Spleen (tissue), 11 donors: ENCODE results near the gene MIP. TPM values are rescaled to one million over a fixed set of nuclear protein-coding genes. Genes with fewer than 3 reads are reported as not detected.

ENCODE experiments used
- DNase-seq: peaks from one replicate; pipeline ENCODE4 v3.0.0-alpha.2; 2020
- H3K27ac ChIP-seq, 8 donors: fragments of 200-600 bp; sonication (generic) in 7 of 8; 1 replicate in 4 of 8; 2 replicates in 4 of 8; pipeline versions ENCODE4 v1.5.0 to v1.8.0; 2016 to 2021; ENCODE audit warnings: inconsistent platforms in 4 of 8, mild to moderate bottlenecking in 4 of 8, moderate library complexity in 1 of 8
- H3K27me3 ChIP-seq, 7 donors: fragments of 200-600 bp; sonication (generic) in 6 of 7; replicated peaks in 1 of 7; 1 replicate in 4 of 7; 2 replicates in 3 of 7; pipeline versions ENCODE4 v1.5.0 to v1.8.0; 2016 to 2021; ENCODE audit warnings: inconsistent platforms in 3 of 7, mild to moderate bottlenecking in 1 of 7
- H3K36me3 ChIP-seq, 6 donors: fragments of 200-600 bp; sonication (generic) in 5 of 6; 1 replicate in 4 of 6; 2 replicates in 2 of 6; pipeline versions ENCODE4 v1.5.0 to v1.8.0; 2016 to 2021; ENCODE audit warnings: inconsistent platforms in 2 of 6
- H3K4me1 ChIP-seq, 6 donors: fragments of 200-600 bp; sonication (generic) in 5 of 6; 1 replicate in 3 of 6; 2 replicates in 3 of 6; pipeline versions ENCODE4 v1.5.0 to v1.8.0; 2016 to 2021; ENCODE audit warnings: inconsistent platforms in 3 of 6
- H3K4me3 ChIP-seq, 8 donors: fragments of 200-600 bp; sonication (generic) in 7 of 8; 1 replicate in 4 of 8; 2 replicates in 4 of 8; pipeline versions ENCODE4 v1.5.0 to v1.8.0; 2016 to 2021; ENCODE audit warnings: inconsistent platforms in 4 of 8, mild to moderate bottlenecking in 4 of 8, moderate library complexity in 2 of 8
- H3K9me3 ChIP-seq, 8 donors: fragments of 200-600 bp; sonication (generic) in 7 of 8; 1 replicate in 4 of 8; 2 replicates in 4 of 8; pipeline versions ENCODE4 v1.5.0 to v1.8.0; 2016 to 2021; ENCODE audit warnings: inconsistent platforms in 4 of 8
- POLR2A ChIP-seq, 3 donors: fragments of 450-650 bp; IDR thresholded peaks; one replicate each; pipeline ENCODE4 v1.5.1; 2017; ENCODE audit warnings: antibody characterized with exemption in 3 of 3, mild to moderate bottlenecking in 1 of 3
- POLR2AphosphoS5 ChIP-seq, 3 donors: sonication (generic); formaldehyde crosslinking; IDR thresholded peaks; one replicate each; pipeline ENCODE4 v1.5.1; 2017; ENCODE audit warnings: antibody characterized with exemption in 3 of 3
- WGBS, 5 donors: extraction: QIAGEN DNeasy Blood & Tissue Kit in 3 of 5; methylation state at CpG; one replicate each; pipeline versions ENCODE4 v1.1.5 to v1.1.7; 2013 to 2018; 5-methylcytosine and 5-hydroxymethylcytosine counted together
- intact Hi-C: fragments of 100-400 bp; cut with DNase I; formaldehyde crosslinking; loops from one replicate; pipeline ENCODE4 v1.15.0; 2023; ENCODE audit warnings: low total_unique reads
- polyA plus RNA-seq, 3 donors: library from polyadenylated mRNA; stranded (reverse); fragments of 200-250 nt; gene quantifications; one replicate each; pipeline ENCODE4 v1.2.1, GENCODE V29; 2013
- total RNA-seq, 7 donors: library from RNA; depleted of rRNA in 3 of 7; stranded (reverse); fragments of >200 nt in 3 of 7; fragmentation: NEBNext Ultra II Directional in 4 of 7; extraction: Animal tissue kit (Norgen Biotek cat#: 25700) in 4 of 7; gene quantifications; one replicate each; pipeline versions ENCODE4 v1.1.0 to v1.2.1, GENCODE V29; 2016 to 2021
- TF ChIP-seq, protein P1 (sequence below), 11 experiments: fragments of 200-600 bp in 7 of 11; fragments of 450-650 bp in 4 of 11; sonication (generic) in 4 of 11; IDR thresholded peaks in 8 of 11; conservative IDR thresholded peaks in 3 of 11; 1 replicate in 7 of 11; 2 replicates in 4 of 11; pipeline versions ENCODE4 v1.4.0 to v1.8.0; 2016 to 2021; ENCODE audit warnings: antibody characterized with exemption in 11 of 11, inconsistent platforms in 4 of 11, mild to moderate bottlenecking in 1 of 11
- donor health status: healthy with polysubstance abuse.
- donor health status: DM: no; HTN: no; CAD: no; lungs with moderate emphysema.
- donor health status: DM: no; HTN: no; CAD: no.
- donor health status: Bipolar disorder and iron deficiency.
- donor health status: healthy.
- donor health status: DM: no; HTN: no; CAD: no.
- donor health status: DM: yes; HTN: yes; CAD: no.

Gene MIP
- total and polyA plus RNA-seq, 10 donors, result 0.07 to 0.52 (median 0.14) TPM; not detected in 7

DNA sequence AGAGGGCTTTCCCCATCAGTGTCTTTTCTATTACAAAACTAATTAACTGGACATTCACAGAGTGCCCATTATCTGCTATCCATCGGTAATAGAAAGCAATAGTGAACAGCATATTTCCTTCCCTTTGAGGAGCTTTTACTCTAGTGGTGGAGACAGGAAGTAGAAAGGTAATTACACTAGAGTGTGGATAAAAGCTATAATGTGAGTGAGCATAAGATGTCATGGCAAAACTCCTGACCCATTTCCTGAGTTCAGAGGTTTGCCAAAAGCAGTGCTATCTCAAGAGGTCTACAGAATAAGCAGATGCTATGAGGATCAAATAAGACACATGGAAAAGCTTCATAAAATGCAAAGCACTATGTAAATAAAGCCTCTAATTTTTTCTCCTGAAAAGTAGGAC, 29.3 kb downstream of the MIP start:
- no peaks in the 10 kb centered on the region for H3K4me1 ChIP-seq
- H3K27ac ChIP-seq, result no peak overlapping the region
- H3K27me3 ChIP-seq, result no peaks in the 10 kb centered on the region
- WGBS, 5 donors, result 48 to 63% (median 60%) methylated on average over 1 of the region's 1 CpG
- peaks cover 6 to 98% (median 66%) of the 10 kb centered on the region in 6 donors for H3K36me3 ChIP-seq
- DNase-seq, result no peak
- no peaks in the 10 kb centered on the region for H3K9me3 ChIP-seq
- intact Hi-C loops, result no loop called here
- TF ChIP-seq, protein P1, sequence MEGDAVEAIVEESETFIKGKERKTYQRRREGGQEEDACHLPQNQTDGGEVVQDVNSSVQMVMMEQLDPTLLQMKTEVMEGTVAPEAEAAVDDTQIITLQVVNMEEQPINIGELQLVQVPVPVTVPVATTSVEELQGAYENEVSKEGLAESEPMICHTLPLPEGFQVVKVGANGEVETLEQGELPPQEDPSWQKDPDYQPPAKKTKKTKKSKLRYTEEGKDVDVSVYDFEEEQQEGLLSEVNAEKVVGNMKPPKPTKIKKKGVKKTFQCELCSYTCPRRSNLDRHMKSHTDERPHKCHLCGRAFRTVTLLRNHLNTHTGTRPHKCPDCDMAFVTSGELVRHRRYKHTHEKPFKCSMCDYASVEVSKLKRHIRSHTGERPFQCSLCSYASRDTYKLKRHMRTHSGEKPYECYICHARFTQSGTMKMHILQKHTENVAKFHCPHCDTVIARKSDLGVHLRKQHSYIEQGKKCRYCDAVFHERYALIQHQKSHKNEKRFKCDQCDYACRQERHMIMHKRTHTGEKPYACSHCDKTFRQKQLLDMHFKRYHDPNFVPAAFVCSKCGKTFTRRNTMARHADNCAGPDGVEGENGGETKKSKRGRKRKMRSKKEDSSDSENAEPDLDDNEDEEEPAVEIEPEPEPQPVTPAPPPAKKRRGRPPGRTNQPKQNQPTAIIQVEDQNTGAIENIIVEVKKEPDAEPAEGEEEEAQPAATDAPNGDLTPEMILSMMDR (IDR thresholded peaks at IDR 0.05 in 8 of 11, conservative IDR thresholded peaks at IDR 0.05 in 3 of 11), result no peak
- TF ChIP-seq POLR2AphosphoS5 (IDR thresholded peaks at IDR 0.05) (no peak), POLR2A (IDR thresholded peaks at IDR 0.05) (no peak)
- H3K4me3 ChIP-seq, result no peak overlapping the region

GRCh38 chr12:56420411-56420810, 34.0 kb downstream of the MIP start:
- H3K27me3 ChIP-seq, result no peaks in the 10 kb centered on the region
- H3K4me1 ChIP-seq, result no peaks in the 10 kb centered on the region
- H3K27ac ChIP-seq, result no peak overlapping the region
- TF ChIP-seq, protein P1 (IDR thresholded peaks at IDR 0.05 in 8 of 11, conservative IDR thresholded peaks at IDR 0.05 in 3 of 11), result no peak
- TF ChIP-seq POLR2AphosphoS5 (IDR thresholded peaks at IDR 0.05) (no peak), POLR2A (IDR thresholded peaks at IDR 0.05) (no peak)
- H3K9me3 ChIP-seq, result no peaks in the 10 kb centered on the region
- intact Hi-C loops, result no loop called here
- 63 to 89% (median 77%) methylated on average over 6 of the region's 6 CpGs for WGBS, 5 donors
- H3K36me3 ChIP-seq, result peaks cover 0 to 99% (median 56%) of the 10 kb centered on the region in 6 donors
- H3K4me3 ChIP-seq, result no peak overlapping the region
- DNase-seq, result no peak

DNA sequence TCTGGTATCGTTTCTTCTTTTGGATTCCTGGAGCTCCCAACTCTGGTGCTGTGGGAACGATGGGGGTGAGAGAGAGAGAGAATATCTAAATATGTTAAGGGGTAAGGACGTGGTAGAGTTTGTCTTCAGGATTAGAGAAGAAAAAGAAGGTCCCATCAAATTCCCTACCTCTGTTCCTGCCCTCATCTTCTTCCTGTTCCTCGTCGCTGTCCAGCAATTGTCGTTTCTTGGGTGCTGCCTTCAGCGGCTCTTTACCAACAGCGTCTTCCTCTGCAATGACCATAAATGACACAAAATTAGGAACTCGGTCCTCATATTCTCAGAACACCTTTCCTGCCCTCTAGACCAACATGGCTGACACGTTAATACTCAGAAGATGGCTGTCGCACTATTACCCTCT, 36.7 kb downstream of the MIP start:
- WGBS, 5 donors, result 91 to 97% (median 95%) methylated on average over 11 of the region's 11 CpGs
- H3K9me3 ChIP-seq, result no peaks in the 10 kb centered on the region
- intact Hi-C loops, result no loop called here
- H3K36me3 ChIP-seq, result peaks cover 0 to 91% (median 41%) of the 10 kb centered on the region in 6 donors
- no peaks in the 10 kb centered on the region for H3K4me1 ChIP-seq
- TF ChIP-seq POLR2A (IDR thresholded peaks at IDR 0.05), result no peak
- TF ChIP-seq, protein P1 (IDR thresholded peaks at IDR 0.05 in 8 of 11, conservative IDR thresholded peaks at IDR 0.05 in 3 of 11), result no peak
- TF ChIP-seq POLR2AphosphoS5 (IDR thresholded peaks at IDR 0.05), result no peak
- DNase-seq, result no peak
- H3K27me3 ChIP-seq, result no peaks in the 10 kb centered on the region
- no peak overlapping the region for H3K27ac ChIP-seq
- H3K4me3 ChIP-seq, result no peak overlapping the region

GRCh38 chr12:56414401-56414800, 40.1 kb downstream of the MIP start:
- no peak for DNase-seq
- H3K36me3 ChIP-seq, result peaks cover 0 to 58% (median 16%) of the 10 kb centered on the region in 6 donors
- intact Hi-C loops, result no loop called here
- no peaks in the 10 kb centered on the region for H3K9me3 ChIP-seq
- TF ChIP-seq POLR2AphosphoS5 (IDR thresholded peaks at IDR 0.05) (no peak), POLR2A (IDR thresholded peaks at IDR 0.05) (no peak)
- TF ChIP-seq, protein P1 (IDR thresholded peaks at IDR 0.05 in 8 of 11, conservative IDR thresholded peaks at IDR 0.05 in 3 of 11), result no peak
- WGBS, 5 donors, result 91 to 100% (median 94%) methylated on average over 3 of the region's 3 CpGs
- no peak overlapping the region for H3K27ac ChIP-seq
- H3K4me1 ChIP-seq, result no peaks in the 10 kb centered on the region
- H3K4me3 ChIP-seq, result no peak overlapping the region
- no peaks in the 10 kb centered on the region for H3K27me3 ChIP-seq
